ENCODE data around the gene NCKAP5L. TPM values are rescaled to one million over a fixed set of nuclear protein-coding genes. Genes with fewer than 3 reads are reported as not detected.
A peak's percentile ranks its signal among the peaks of the same experiment; 100 is the strongest.

The NCKAP5L gene
- total RNA-seq, 4 donors from 2014 or later = 15.0 to 30.5 (median 23.0) TPM

DNA sequence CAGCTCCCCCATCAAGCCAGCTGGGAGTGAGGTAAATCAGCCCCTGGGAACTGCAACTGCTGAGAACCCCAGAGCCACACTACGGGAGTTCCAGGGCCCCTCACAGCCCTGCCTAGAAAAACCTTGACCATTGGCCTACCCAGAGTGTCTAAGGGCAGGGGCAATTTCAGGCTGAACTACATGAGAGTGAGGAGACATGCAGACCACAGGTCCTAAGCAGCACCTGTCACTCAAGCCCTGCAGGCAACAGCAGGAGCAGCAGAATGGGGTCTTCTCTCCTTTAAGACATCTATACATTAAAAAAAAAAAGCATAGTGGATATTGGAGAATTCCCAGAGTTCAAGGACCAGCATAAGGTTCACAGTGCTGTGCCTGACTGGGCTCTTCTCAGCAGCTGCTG is 4.9 kb downstream of the NCKAP5L start:
- WGBS = 100% methylated on average over 1 of the region's 1 CpG
- no peak for DNase-seq (ENCODE audit: extremely low spot score)
- Histone ChIP-seq H3K36me3 (peaks cover 0 to 22% (median 8%) of the 10 kb centered on the region in 4 donors), H3K4me3 (no peak overlapping the region), H3K27me3 (no peaks in the 10 kb centered on the region), H3K9me3 (no peaks in the 10 kb centered on the region), H3K4me1 (peaks cover 66 to 77% (median 70%) of the 10 kb centered on the region in 4 donors), H3K27ac (replicated peaks in 1 of 4) (no peak overlapping the region)
- TF ChIP-seq, protein P1, sequence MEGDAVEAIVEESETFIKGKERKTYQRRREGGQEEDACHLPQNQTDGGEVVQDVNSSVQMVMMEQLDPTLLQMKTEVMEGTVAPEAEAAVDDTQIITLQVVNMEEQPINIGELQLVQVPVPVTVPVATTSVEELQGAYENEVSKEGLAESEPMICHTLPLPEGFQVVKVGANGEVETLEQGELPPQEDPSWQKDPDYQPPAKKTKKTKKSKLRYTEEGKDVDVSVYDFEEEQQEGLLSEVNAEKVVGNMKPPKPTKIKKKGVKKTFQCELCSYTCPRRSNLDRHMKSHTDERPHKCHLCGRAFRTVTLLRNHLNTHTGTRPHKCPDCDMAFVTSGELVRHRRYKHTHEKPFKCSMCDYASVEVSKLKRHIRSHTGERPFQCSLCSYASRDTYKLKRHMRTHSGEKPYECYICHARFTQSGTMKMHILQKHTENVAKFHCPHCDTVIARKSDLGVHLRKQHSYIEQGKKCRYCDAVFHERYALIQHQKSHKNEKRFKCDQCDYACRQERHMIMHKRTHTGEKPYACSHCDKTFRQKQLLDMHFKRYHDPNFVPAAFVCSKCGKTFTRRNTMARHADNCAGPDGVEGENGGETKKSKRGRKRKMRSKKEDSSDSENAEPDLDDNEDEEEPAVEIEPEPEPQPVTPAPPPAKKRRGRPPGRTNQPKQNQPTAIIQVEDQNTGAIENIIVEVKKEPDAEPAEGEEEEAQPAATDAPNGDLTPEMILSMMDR (IDR thresholded peaks at IDR 0.05) = no peak
- TF ChIP-seq POLR2A (IDR thresholded peaks at IDR 0.05; ENCODE audit: low read depth) (no peak), POLR2AphosphoS5 (IDR thresholded peaks at IDR 0.05) (no peak)
- intact Hi-C loops (cut with DNase I) = no loop called here

- Histone ChIP-seq H3K27me3 (no peaks in the 10 kb centered on the region), H3K4me1 (peaks cover 56 to 71% (median 64%) of the 10 kb centered on the region in 4 donors), H3K4me3 (no peak overlapping the region), H3K9me3 (no peaks in the 10 kb centered on the region), H3K27ac (replicated peaks in 1 of 4) (peak overlapping the region in 2 of 4 donors; percentile 34 to 46), H3K36me3 (peaks cover 0 to 22% (median 8%) of the 10 kb centered on the region in 4 donors)
- no peak for DNase-seq (ENCODE audit: extremely low spot score)
- TF ChIP-seq POLR2AphosphoS5 (IDR thresholded peaks at IDR 0.05) (no peak), POLR2A (IDR thresholded peaks at IDR 0.05; ENCODE audit: low read depth) (no peak), EP300 (IDR thresholded peaks at IDR 0.05) (no peak)
- TF ChIP-seq, protein P1 (IDR thresholded peaks at IDR 0.05) = no peak
- intact Hi-C loops (cut with DNase I) = no loop called here
- WGBS = 79% methylated on average over 10 of the region's 10 CpGs
These were observed 6.6 kb downstream of the NCKAP5L start for GRCh38 chr12:49821373-49822287.

GRCh38 chr12:49819786-49820185 is 8.4 kb downstream of the NCKAP5L start:
- Histone ChIP-seq H3K4me3 (no peak overlapping the region), H3K4me1 (peaks cover 37 to 52% (median 47%) of the 10 kb centered on the region in 4 donors), H3K27me3 (no peaks in the 10 kb centered on the region), H3K36me3 (peaks cover 0 to 30% (median 8%) of the 10 kb centered on the region in 4 donors), H3K9me3 (no peaks in the 10 kb centered on the region), H3K27ac (replicated peaks in 1 of 4) (no peak overlapping the region)
- no peak for TF ChIP-seq EP300 (IDR thresholded peaks at IDR 0.05)
- TF ChIP-seq POLR2AphosphoS5 (IDR thresholded peaks at IDR 0.05) = no peak
- no peak for TF ChIP-seq POLR2A (IDR thresholded peaks at IDR 0.05; ENCODE audit: low read depth)
- TF ChIP-seq, protein P1 (IDR thresholded peaks at IDR 0.05) = no peak
- no peak for DNase-seq (ENCODE audit: extremely low spot score)
- intact Hi-C loops (cut with DNase I) = no loop called here
- WGBS = 62% methylated on average over 2 of the region's 2 CpGs

GRCh38 chr12:49818241-49818895 is 9.8 kb downstream of the NCKAP5L start:
- no peak overlapping the region for H3K27ac ChIP-seq (replicated peaks in 1 of 4)
- H3K4me3 ChIP-seq = no peak overlapping the region
- H3K27me3 ChIP-seq = no peaks in the 10 kb centered on the region
- WGBS = 81% methylated on average over 7 of the region's 7 CpGs
- peaks cover 0 to 24% (median 8%) of the 10 kb centered on the region in 4 donors for H3K36me3 ChIP-seq
- peaks cover 24 to 38% (median 34%) of the 10 kb centered on the region in 4 donors for H3K4me1 ChIP-seq
- TF ChIP-seq POLR2AphosphoS5 (IDR thresholded peaks at IDR 0.05) = no peak
- no peak for TF ChIP-seq EP300 (IDR thresholded peaks at IDR 0.05)
- TF ChIP-seq POLR2A (IDR thresholded peaks at IDR 0.05; ENCODE audit: low read depth) = no peak
- TF ChIP-seq, protein P1 (IDR thresholded peaks at IDR 0.05) = no peak
- intact Hi-C loops (cut with DNase I) = no loop called here
- no peaks in the 10 kb centered on the region for H3K9me3 ChIP-seq
- DNase-seq (ENCODE audit: extremely low spot score) = no peak

Data from esophagus muscularis mucosa (tissue), 4 donors.